ENCODE measurements around the gene DAD1.

DAD1 gene

DNA sequence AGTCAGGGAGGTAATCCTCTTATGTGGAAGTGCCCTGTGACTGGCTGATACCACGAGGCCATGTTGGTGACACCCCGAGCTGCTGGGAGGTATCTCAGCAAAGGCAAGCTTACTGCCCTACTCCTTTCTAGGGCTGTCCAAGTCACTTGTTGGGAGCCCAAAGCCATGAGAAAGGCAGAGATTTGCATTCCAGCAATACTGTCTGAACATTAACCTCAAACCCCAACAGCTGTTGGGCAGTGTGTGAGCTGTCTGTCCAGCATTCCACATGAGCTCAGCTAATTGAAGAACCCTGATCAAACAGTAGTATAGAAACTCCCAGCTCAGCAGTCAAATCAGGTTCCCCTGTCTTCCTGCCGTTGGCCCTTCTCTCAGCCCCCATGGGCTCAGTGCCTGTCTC lies 18.3 kb upstream of the DAD1 start:
- no peak overlapping the region for H3K27ac ChIP-seq
- TF ChIP-seq, protein P1, sequence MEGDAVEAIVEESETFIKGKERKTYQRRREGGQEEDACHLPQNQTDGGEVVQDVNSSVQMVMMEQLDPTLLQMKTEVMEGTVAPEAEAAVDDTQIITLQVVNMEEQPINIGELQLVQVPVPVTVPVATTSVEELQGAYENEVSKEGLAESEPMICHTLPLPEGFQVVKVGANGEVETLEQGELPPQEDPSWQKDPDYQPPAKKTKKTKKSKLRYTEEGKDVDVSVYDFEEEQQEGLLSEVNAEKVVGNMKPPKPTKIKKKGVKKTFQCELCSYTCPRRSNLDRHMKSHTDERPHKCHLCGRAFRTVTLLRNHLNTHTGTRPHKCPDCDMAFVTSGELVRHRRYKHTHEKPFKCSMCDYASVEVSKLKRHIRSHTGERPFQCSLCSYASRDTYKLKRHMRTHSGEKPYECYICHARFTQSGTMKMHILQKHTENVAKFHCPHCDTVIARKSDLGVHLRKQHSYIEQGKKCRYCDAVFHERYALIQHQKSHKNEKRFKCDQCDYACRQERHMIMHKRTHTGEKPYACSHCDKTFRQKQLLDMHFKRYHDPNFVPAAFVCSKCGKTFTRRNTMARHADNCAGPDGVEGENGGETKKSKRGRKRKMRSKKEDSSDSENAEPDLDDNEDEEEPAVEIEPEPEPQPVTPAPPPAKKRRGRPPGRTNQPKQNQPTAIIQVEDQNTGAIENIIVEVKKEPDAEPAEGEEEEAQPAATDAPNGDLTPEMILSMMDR (IDR thresholded peaks at IDR 0.05): no peak
- TF ChIP-seq ZFX (IDR thresholded peaks at IDR 0.05; ENCODE audit: borderline replicate concordance): no peak

DNA sequence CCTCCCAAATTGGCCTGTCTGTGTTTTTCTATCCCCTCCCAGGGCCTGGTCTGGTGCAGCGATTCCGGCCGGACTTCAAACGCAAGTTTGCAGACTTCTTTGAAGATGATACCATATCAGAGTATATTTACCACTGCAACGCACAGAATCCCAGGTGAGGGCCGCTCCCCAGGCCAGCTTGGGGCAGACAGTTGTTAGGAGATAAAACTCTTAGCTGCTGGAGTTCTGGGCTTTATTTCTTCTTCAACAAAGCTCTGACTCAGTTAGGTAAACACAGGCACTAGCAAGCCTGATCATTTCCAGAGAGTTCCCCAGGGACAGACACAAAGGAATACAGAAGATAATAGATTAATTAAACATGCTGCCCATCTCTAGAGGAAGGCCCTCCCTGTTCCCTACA lies 17.4 kb upstream of the DAD1 start:
- TF ChIP-seq ZFX (IDR thresholded peaks at IDR 0.05; ENCODE audit: borderline replicate concordance): no peak
- TF ChIP-seq, protein P1 (IDR thresholded peaks at IDR 0.05): no peak
- H3K27ac ChIP-seq: no peak overlapping the region

DNA sequence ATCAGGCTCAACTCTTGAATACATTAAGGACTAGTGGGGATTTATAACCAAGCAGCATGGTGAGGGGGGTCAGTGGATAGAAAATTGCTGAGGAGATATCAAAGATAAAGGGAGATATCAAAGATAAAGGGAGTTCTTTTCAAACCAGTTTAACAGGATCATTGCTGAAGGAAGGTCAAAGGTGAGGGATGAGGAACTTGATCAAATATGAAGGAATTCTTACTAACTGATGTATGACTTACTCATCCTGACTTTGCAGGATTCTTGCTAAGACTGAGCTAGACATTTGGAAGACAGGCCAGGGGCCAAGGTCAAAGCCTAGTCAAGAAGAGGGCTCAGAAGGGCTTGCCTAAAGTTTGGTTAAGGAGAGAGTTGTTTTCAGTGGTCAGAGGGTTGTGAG lies 13.8 kb upstream of the DAD1 start:
- TF ChIP-seq, protein P1 (IDR thresholded peaks at IDR 0.05): no peak
- TF ChIP-seq ZFX (IDR thresholded peaks at IDR 0.05; ENCODE audit: borderline replicate concordance): no peak
- H3K27ac ChIP-seq: no peak overlapping the region

DNA sequence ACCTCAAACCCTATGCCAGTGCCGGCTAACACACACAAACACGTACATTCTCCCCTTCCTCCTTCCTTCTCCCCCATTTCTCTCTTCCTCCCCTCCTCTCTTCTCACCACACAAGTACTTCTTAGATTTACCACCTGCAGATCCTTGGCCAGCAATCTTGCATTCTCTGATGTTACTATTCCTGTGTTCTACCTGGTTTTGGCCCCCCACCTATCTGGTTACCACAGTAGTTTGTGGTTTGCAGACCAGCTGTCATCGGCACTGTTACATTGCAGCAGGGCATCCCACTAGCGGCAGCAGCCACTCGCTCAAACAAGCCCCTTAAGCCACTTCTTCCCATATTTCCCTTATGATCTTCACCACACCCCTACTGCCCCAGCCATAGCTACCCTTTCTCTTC lies 13.0 kb upstream of the DAD1 start:
- TF ChIP-seq, protein P1 (IDR thresholded peaks at IDR 0.05): no peak
- TF ChIP-seq ZFX (IDR thresholded peaks at IDR 0.05; ENCODE audit: borderline replicate concordance): no peak
- H3K27ac ChIP-seq: no peak overlapping the region

DNA sequence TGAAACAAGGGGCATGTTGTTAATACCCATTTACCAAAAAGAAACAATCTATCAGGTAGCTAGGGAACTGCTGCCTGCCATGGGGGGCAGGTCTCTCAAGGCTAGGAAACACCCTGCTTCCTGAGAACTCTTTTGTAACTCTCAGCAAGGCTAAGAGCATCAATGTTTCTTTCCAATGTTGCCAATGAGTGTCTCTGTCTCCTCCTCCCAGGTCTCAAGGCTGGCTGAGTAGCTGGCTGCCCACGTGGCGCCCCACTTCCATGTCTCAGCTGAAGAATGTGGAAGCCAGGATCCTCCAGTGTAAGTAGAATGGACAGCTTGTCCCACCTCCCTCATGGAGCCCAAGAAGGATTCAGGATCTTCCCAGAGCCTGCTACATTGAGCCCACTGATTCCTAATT lies 12.4 kb upstream of the DAD1 start:
- TF ChIP-seq, protein P1 (IDR thresholded peaks at IDR 0.05): no peak
- no peak overlapping the region for H3K27ac ChIP-seq

DNA sequence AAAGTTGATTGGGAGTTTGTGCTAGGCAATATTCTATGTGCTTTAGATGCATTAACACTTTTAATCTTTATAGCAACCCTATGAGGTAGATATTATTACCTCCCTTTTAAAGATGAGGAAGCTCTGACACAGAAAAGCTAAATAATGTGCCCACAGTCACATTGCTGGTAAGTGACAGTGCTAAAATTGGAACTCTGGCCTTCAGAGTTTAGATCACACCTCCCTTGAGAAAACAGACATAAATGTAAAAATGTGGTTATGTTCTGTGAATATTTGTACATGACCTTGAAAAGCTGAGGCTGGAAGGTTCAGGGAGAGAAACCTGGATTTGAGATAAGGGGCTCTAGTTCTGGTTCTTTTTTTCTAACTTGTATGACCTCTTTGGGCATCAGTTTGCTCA lies 11.0 kb upstream of the DAD1 start:
- TF ChIP-seq ZFX (IDR thresholded peaks at IDR 0.05; ENCODE audit: borderline replicate concordance): no peak
- TF ChIP-seq, protein P1 (IDR thresholded peaks at IDR 0.05): no peak
- H3K27ac ChIP-seq: no peak overlapping the region

DNA sequence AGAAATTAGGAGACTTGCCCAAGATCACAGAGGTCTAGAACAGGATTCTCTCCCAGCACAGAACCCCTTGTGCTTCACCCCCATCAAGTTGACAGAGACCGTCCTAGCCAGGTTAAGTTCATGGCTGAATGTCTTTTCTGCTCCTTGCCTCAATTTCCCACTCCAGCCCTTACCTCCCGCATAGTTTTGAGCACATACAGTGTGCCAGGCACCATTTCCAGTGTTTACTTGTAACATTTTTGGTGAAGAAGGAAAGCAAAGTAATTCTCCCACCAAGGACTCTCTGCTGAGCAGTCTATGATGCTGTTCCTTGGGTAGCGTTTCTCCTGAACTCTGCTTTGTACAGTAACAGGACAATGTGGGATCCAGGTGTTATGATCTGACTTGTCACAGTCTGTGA lies 10.3 kb upstream of the DAD1 start:
- peak overlapping the region; percentile 68 for H3K27ac ChIP-seq
- TF ChIP-seq, protein P1 (IDR thresholded peaks at IDR 0.05): no peak
- TF ChIP-seq ZFX (IDR thresholded peaks at IDR 0.05; ENCODE audit: borderline replicate concordance): no peak

All from 22Rv1 (cell line).